AG09319 (cell line): ENCODE measurements around the gene NDST1.

ENCODE experiments used
- DNase-seq: peaks from one replicate; pipeline ENCODE4 v3.0.0-alpha.2; 2010; ENCODE audit warnings: low read depth; ENCODE audit errors: extremely low read depth
- TF ChIP-seq, protein P1 (sequence below): IDR thresholded peaks from 2 replicates; pipeline ENCODE4 v1.5.1; 2011; ENCODE audit warnings: low read depth, mild to moderate bottlenecking, inconsistent platforms, low read length, moderate library complexity

Gene NDST1

DNA sequence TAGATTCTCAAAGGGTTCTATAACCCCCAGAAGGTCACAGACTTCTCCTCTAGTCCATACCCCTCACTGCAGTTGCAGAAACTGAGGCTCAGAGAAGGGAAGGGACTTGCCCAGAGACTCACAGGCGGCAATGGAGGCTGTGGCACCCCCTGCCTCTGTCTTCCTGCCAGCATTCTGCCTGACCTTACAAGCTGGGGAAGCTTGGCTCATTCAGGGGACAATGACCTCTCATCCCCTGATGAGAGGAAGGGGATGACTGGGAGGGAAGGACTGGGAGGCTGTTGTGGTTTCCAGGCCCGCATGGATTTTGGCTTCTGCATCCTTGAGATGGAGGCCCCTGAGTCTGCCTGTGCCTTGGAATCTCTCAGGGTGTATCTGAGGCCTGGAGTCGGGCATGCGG is 897 bp downstream of the NDST1 start:
- TF ChIP-seq, protein P1, sequence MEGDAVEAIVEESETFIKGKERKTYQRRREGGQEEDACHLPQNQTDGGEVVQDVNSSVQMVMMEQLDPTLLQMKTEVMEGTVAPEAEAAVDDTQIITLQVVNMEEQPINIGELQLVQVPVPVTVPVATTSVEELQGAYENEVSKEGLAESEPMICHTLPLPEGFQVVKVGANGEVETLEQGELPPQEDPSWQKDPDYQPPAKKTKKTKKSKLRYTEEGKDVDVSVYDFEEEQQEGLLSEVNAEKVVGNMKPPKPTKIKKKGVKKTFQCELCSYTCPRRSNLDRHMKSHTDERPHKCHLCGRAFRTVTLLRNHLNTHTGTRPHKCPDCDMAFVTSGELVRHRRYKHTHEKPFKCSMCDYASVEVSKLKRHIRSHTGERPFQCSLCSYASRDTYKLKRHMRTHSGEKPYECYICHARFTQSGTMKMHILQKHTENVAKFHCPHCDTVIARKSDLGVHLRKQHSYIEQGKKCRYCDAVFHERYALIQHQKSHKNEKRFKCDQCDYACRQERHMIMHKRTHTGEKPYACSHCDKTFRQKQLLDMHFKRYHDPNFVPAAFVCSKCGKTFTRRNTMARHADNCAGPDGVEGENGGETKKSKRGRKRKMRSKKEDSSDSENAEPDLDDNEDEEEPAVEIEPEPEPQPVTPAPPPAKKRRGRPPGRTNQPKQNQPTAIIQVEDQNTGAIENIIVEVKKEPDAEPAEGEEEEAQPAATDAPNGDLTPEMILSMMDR, result no peak
- no peak for DNase-seq

DNA sequence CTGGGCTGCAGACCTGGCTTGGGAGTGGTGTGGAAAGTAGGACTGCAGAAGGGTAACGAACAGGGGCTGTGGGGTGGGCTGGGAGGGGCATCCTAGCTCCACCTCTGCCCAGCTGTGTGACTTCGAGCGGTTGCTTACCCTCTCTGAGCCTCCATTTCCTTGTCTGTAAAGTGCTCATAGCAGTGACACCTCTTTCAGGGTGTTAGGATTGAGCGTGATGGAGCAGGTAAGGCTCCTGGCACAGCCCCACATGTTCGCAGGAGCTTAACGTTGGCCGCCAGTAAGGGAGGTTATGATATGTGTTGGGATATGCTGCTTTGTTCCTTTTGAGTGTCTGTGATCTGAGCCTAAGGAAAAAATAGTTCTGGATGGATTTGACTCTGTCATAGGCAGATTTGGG is 2.1 kb downstream of the NDST1 start:
- DNase-seq, result no peak
- TF ChIP-seq, protein P1, result no peak

DNA sequence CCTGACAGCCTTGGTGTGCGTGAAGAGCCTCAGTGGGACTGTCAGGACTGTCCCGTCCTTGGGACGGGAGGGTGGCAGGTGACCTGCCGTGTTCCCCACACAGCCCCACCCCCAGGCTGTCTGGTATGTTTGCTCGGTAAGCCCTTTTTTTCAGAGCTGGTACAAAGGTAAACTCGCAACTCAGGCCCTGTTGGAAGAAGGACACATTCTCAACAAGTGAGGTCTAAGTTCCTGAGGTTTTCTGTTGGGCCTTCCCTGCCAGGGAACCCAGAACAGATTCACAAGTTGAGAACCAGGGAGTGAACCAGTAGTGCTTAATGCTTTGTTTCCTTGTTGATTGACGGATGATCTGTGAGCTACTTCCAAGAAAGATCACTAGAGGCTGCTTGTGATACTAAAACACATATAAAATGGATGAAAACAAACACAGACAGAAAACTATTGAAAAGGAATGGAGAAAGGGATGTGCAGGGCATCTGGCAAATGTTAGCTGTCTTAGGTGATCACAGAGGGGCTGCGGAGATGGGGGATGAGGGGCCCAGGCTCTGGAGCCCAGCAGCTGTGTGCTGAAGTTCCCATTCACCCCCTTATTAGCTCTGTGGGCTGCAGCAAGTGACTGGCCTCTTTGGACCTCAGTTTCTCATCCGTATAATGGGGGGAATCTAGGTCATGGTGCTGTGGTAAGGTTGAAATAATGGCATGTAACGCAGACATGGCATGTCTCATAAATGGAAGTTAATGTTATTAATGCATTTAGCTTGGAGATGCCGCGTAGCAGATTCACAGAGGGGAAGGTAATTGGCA is 2.7 kb downstream of the NDST1 start:
- TF ChIP-seq, protein P1, result no peak
- DNase-seq, result no peak

DNA sequence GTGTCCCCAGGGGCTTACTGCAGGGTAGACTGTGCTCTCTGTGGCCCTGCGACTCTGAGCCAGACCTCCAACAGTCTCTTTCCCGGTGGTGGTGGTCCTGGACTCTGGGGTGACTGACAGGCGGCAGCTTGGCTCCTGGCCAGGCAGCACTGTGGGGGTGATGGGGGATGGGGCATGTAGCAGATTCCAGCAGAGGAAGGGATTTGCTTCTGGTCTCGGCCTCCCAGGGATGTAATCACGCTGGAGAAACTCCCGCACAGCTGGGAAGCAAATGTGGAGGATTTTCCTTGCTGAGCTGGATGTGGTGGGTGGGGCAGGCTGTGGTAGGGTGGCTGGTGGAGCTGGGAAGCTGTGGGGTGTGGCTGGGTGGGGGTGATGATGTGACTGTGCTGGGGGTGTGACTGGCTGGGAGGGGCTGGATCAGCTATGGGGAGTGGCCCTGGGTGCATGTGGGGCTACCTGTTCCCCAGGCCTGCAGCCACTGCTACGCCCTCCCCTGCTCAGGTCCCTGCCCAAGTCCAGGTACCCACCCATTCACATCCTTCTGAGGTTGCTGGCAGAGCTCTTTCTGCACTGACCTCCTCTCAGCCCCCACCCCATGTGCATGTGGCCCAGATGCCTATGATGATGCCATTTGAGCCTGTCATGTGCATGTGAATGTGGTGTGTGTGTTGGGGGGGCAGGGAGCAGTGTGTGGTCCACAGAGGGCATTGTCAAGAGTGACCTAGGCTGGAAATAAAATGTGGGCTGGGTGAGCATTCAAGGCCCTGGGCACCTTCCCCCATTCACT is 3.8 kb downstream of the NDST1 start:
- TF ChIP-seq, protein P1, result no peak
- DNase-seq, result no peak

DNA sequence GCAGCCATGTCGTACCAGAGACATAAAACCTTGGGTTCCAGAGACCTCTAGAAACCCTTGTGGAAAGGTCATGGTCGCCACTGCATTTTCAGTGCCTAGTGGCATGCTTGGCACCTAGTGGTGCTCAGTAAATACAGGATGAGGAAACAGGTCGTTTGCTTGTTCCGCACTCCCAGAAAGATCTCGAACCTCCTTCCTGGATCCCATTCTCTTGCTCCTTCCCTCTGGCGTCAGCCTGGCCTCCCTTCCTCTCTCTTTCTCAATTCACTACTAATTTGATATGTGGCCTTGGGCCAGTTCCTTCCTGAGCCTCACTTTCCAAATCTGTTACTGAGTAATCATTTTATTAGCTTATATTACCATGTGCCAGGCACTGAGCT is 4.4 kb downstream of the NDST1 start:
- TF ChIP-seq, protein P1, result no peak
- DNase-seq, result no peak

DNA sequence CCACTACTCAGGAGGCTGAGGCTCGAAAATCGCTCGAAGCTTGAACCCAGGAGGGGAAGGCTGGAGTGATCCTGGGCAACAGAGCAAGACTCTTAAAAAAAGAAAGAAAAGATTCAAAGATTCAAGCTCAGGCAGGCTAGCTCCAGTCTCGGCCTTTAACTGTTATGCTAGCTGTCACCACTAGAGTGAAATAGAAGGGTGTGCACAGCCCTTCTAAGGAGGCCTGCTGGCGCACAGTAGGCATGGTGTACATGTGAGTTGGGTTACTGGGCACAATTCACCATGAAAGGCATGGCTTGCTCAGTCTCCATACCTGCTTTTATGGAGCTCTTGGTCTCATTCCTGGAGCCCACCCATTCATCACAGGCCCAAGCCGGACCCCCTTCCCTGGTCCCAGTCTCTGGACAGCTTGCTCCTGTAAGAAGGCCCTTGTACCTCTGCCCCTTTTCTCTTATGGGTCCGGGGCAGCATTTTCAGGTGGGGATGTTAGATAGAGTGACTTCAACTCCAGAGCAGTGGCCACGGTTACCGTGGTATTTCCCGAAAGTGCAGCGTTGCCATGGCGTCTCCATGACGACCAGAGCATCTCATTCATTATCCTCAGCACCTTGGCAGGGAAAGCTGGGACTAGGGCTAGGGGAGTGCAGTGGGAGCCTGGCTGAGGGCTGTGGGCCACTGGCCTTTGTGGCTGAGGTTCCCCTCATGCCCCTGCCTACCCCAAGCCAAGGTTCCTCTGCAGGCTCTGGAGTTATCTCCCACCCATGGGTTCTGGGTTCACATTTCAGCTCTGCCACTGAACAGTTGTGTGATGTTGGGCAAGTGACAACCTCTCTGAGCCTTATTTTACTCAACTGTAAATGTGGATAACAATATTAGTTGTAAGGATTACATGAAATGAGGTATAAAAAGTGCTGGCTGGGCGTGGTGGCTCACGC is 5.7 kb downstream of the NDST1 start:
- TF ChIP-seq, protein P1, result no peak; the same call in 1 of the 2 replicates
- no peak for DNase-seq
